Caco-2 (cell line): ENCODE data around the gene LMF1. TPM values are rescaled to one million over a fixed set of nuclear protein-coding genes. Genes with fewer than 3 reads are reported as not detected.

Experiments
- BruUV-seq: library from RNA; stranded (reverse); fragments of 400-500 nt; replicated peaks from 2 replicates; lab custom pipeline; 2021; lab: Mats Ljungman, UMichigan
- CTCF ChIA-PET: fragments of 300-600 bp; sonication (Branson Sonifier 250); formaldehyde crosslinking; loops from one replicate; lab custom pipeline; 2022; ENCODE audit warnings: antibody characterized with exemption; lab: Charles Lee
- POLR2A ChIA-PET: fragments of 300-600 bp; sonication (Branson Sonifier 250); formaldehyde crosslinking; loops from one replicate; lab custom pipeline; 2022; ENCODE audit warnings: antibody characterized with exemption; lab: Charles Lee
- DNase-seq, 2 experiments: peaks; one replicate each; pipeline versions ENCODE4 v3.0.0 to v3.0.0-alpha.2; 2020 to 2022
- H3K27me3 ChIP-seq: replicated peaks from 2 replicates; pipeline ENCODE4 v1.6.0; 2011; ENCODE audit warnings: low read length; ENCODE audit not compliant: control insufficient read depth, insufficient read depth
- H3K36me3 ChIP-seq: 2 replicates; pipeline ENCODE4 v1.5.1; 2011; ENCODE audit warnings: low read length; ENCODE audit not compliant: control insufficient read depth, insufficient read depth
- H3K4me1 ChIP-seq: fragments of 250-450 bp; sonication (Bioruptor Pico); 2 replicates; pipeline ENCODE4 v1.5.1; 2020; ENCODE audit warnings: mild to moderate bottlenecking
- H3K4me3 ChIP-seq: 2 replicates; pipeline ENCODE4 v1.5.1; 2011; ENCODE audit warnings: low read depth, mild to moderate bottlenecking, control low read depth, low read length
- H3K9me3 ChIP-seq: fragments of 250-450 bp; sonication (Bioruptor Pico); 2 replicates; pipeline ENCODE4 v1.5.1; 2020; ENCODE audit warnings: mild to moderate bottlenecking, moderate library complexity
- H3K27ac Mint-ChIP-seq: one replicate; pipeline ENCODE4 v1.8.0; 2022; ENCODE audit warnings: mixed read lengths; ENCODE audit not compliant: unreplicated experiment
- H3K27me3 Mint-ChIP-seq: one replicate; pipeline ENCODE4 v1.8.0; 2022; ENCODE audit warnings: mixed read lengths; ENCODE audit not compliant: insufficient read depth, unreplicated experiment
- H3K36me3 Mint-ChIP-seq: one replicate; pipeline ENCODE4 v1.8.0; 2022; ENCODE audit warnings: mild to moderate bottlenecking, mixed read lengths; ENCODE audit not compliant: insufficient read depth, unreplicated experiment
- H3K4me1 Mint-ChIP-seq: one replicate; pipeline ENCODE4 v1.8.0; 2022; ENCODE audit warnings: low read depth, mixed read lengths; ENCODE audit not compliant: unreplicated experiment
- H3K4me3 Mint-ChIP-seq: one replicate; pipeline ENCODE4 v1.8.0; 2022; ENCODE audit warnings: mild to moderate bottlenecking, moderate library complexity, mixed read lengths; ENCODE audit not compliant: unreplicated experiment
- H3K9me3 Mint-ChIP-seq: one replicate; pipeline ENCODE4 v1.8.0; 2022; ENCODE audit warnings: mixed read lengths; ENCODE audit not compliant: unreplicated experiment
- intact Hi-C: fragments of 100-400 bp; cut with micrococcal nuclease; formaldehyde crosslinking; loops from one replicate; pipeline ENCODE4 v1.10.0; 2022; ENCODE audit not compliant: unreplicated experiment
- total RNA-seq: library from RNA; stranded (reverse); gene quantifications from 2 replicates; pipeline ENCODE4 v1.2.3, GENCODE V29; 2022
- TF ChIP-seq, protein P1 (sequence below), 2 experiments: fragments of 200-600 bp in 1 of 2; IDR thresholded peaks; 1 replicate in 1 of 2; 2 replicates in 1 of 2; pipeline versions ENCODE4 v1.5.1 to v1.8.0; 2011 to 2022; ENCODE audit warnings: antibody characterized with exemption in 1 of 2, control low read depth in 1 of 2, inconsistent platforms in 1 of 2, low read depth in 1 of 2, low read length in 1 of 2, mild to moderate bottlenecking in 1 of 2, moderate library complexity in 1 of 2; ENCODE audit not compliant: insufficient read depth in 1 of 2, severe bottlenecking in 1 of 2, unreplicated experiment in 1 of 2

LMF1 gene
- total RNA-seq, 1 experiment from 2014 or later: 12.3 TPM

GRCh38 chr16:847151-847550 lies 123.6 kb downstream of the LMF1 start:
- TF ChIP-seq, protein P1, sequence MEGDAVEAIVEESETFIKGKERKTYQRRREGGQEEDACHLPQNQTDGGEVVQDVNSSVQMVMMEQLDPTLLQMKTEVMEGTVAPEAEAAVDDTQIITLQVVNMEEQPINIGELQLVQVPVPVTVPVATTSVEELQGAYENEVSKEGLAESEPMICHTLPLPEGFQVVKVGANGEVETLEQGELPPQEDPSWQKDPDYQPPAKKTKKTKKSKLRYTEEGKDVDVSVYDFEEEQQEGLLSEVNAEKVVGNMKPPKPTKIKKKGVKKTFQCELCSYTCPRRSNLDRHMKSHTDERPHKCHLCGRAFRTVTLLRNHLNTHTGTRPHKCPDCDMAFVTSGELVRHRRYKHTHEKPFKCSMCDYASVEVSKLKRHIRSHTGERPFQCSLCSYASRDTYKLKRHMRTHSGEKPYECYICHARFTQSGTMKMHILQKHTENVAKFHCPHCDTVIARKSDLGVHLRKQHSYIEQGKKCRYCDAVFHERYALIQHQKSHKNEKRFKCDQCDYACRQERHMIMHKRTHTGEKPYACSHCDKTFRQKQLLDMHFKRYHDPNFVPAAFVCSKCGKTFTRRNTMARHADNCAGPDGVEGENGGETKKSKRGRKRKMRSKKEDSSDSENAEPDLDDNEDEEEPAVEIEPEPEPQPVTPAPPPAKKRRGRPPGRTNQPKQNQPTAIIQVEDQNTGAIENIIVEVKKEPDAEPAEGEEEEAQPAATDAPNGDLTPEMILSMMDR (IDR thresholded peaks at IDR 0.05; ENCODE audit: insufficient read depth in 1 of 2, low read depth in 1 of 2, low read length in 1 of 2, severe bottlenecking in 1 of 2, unreplicated experiment in 1 of 2): no peak
- H3K4me3 ChIP-seq: no peak overlapping the region
- Mint-ChIP-seq H3K27me3 (peaks cover 3% of the 10 kb centered on the region), H3K4me3 (no peak overlapping the region), H3K4me1 (no peaks in the 10 kb centered on the region), H3K27ac (no peak overlapping the region), H3K36me3 (peaks cover 10% of the 10 kb centered on the region), H3K9me3 (no peaks in the 10 kb centered on the region)
- H3K36me3 ChIP-seq: no peaks in the 10 kb centered on the region
- no peaks in the 10 kb centered on the region for H3K4me1 ChIP-seq
- CTCF ChIA-PET: no interaction called here
- POLR2A ChIA-PET: no interaction called here
- no peaks in the 10 kb centered on the region for H3K27me3 ChIP-seq
- no TSS peak for BruUV-seq
- intact Hi-C loops: no loop called here
- DNase-seq: no peak
- H3K9me3 ChIP-seq: no peaks in the 10 kb centered on the region; the same call in 1 of the 2 replicates

DNA sequence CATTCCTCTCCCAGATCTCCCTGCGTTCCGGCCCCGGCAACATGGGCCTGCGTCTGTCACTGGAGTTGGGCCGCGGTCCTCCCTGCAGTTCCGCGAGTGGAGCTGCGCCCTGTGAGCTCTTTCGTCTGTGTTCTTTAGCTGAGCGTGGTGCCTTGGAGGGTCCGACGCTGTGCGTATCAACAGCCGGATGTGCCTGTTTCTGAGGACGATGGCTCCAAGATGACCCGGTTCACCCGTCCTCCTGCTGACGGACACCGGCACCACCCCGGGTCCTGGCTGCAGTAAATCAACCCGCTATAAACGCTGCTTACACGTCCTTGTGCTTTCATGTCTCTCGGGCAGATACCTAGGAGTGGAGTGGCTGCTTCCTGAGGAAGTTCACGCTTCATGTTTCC lies 125.4 kb downstream of the LMF1 start:
- Histone ChIP-seq H3K4me3 (no peak overlapping the region), H3K4me1 (no peaks in the 10 kb centered on the region), H3K27me3 (no peaks in the 10 kb centered on the region), H3K36me3 (no peaks in the 10 kb centered on the region), H3K9me3 (no peaks in the 10 kb centered on the region)
- ChIA-PET CTCF (no interaction called here), POLR2A (no interaction called here)
- TF ChIP-seq, protein P1 (IDR thresholded peaks at IDR 0.05; ENCODE audit: insufficient read depth in 1 of 2, low read depth in 1 of 2, low read length in 1 of 2, severe bottlenecking in 1 of 2, unreplicated experiment in 1 of 2): no peak
- H3K9me3 Mint-ChIP-seq: no peaks in the 10 kb centered on the region
- DNase-seq: no peak
- H3K4me1 Mint-ChIP-seq: no peaks in the 10 kb centered on the region
- H3K4me3 Mint-ChIP-seq: no peak overlapping the region
- H3K27ac Mint-ChIP-seq: no peak overlapping the region
- H3K36me3 Mint-ChIP-seq: peaks cover 5% of the 10 kb centered on the region
- no TSS peak for BruUV-seq
- intact Hi-C loops: no loop called here
- H3K27me3 Mint-ChIP-seq: peaks cover 3% of the 10 kb centered on the region

DNA sequence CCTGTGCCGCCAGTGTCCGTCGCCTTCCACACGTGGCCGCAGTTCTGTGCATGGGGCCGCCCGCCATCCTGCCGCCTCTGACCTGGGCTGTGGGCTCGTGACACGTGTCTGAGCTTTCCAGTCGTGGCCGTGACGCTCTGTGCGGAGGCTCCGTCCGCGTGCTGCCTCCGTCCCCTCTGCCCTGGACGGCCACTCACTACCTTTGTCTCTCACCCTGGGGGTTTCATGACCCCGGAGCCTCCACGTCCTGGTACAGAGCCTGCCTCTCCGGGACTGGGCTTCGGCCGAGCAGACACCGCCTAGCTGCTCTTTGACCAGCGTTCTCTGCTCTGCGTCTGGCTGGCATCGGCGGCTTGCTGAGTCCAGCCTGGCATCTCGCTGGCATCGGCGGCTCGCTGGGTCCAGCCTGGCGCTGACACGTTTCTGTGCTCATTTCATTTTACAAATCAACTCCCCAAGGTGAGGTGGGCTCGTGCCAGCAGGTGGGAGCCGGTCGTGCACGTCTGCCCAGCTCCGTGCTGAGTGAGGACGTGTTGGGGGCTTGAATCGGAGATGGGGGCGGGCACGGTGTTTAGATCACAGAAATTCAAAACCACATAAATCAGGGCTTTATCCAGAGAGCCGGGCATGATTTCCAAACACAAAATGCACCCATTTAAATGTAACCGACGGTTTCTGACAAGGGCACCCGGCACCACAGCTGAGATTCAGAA lies 126.0 kb downstream of the LMF1 start:
- intact Hi-C loops: no loop called here
- Mint-ChIP-seq H3K9me3 (no peaks in the 10 kb centered on the region), H3K27ac (no peak overlapping the region), H3K36me3 (no peaks in the 10 kb centered on the region), H3K27me3 (peaks cover 3% of the 10 kb centered on the region), H3K4me3 (no peak overlapping the region), H3K4me1 (no peaks in the 10 kb centered on the region)
- POLR2A ChIA-PET: no interaction called here
- BruUV-seq: no TSS peak
- no peaks in the 10 kb centered on the region for H3K4me1 ChIP-seq
- no peaks in the 10 kb centered on the region for H3K36me3 ChIP-seq
- no peak for DNase-seq
- H3K9me3 ChIP-seq: no peaks in the 10 kb centered on the region
- TF ChIP-seq, protein P1 (IDR thresholded peaks at IDR 0.05; ENCODE audit: insufficient read depth in 1 of 2, low read depth in 1 of 2, low read length in 1 of 2, severe bottlenecking in 1 of 2, unreplicated experiment in 1 of 2): no peak
- CTCF ChIA-PET: no interaction called here
- H3K4me3 ChIP-seq: no peak overlapping the region
- H3K27me3 ChIP-seq: no peaks in the 10 kb centered on the region
